PC-9 (cell line): Measurements from ENCODE around the gene CXorf58.
"Not testable (repeated sequence)": the region's sequence is repeated elsewhere in the genome, so short reads cannot be mapped to it uniquely, and the experiment has no call there.

Experiments
- CTCF ChIP-seq: fragments of 200-600 bp; sonication (generic); conservative IDR thresholded peaks from 2 replicates; pipeline ENCODE4 v1.6.1; 2017; ENCODE audit warnings: mixed run types, antibody characterized with exemption, mild to moderate bottlenecking, moderate library complexity
- EZH2 ChIP-seq: fragments of 200-600 bp; sonication (generic); IDR thresholded peaks from 2 replicates; pipeline ENCODE4 v1.8.0; 2017; ENCODE audit warnings: antibody characterized with exemption, low read depth

GRCh38 chrX:23896539-23896938 is 11.3 kb upstream of the CXorf58 start:
- TF ChIP-seq EZH2, CTCF: not testable (repeated sequence)
